GM12878 (cell line): ENCODE measurements around the gene WNT5B. TPM values are rescaled to one million over a fixed set of nuclear protein-coding genes. Genes with fewer than 3 reads are reported as not detected.

ENCODE experiments used
- ATAC-seq: fragments of 200-7000 bp; cut with Tn5 transposase; 3 replicates; pipeline ENCODE4 v1.9.1; 2020; ENCODE audit warnings: mild to moderate bottlenecking, moderate library complexity
- BruUV-seq: library from RNA; stranded (reverse); fragments of 400-500 nt; replicated peaks from 2 replicates; lab custom pipeline; 2021; lab: Mats Ljungman, UMichigan
- CTCF ChIA-PET: fragments of 300-600 bp; sonication (Branson Sonifier 250); formaldehyde crosslinking; extraction: SDS; loops from one replicate; lab custom pipeline; 2021; ENCODE audit warnings: inconsistent platforms; lab: Yijun Ruan, JAX
- POLR2A ChIA-PET: fragments of 350-600 bp; formaldehyde crosslinking; extraction: SDS; loops from one replicate; lab custom pipeline; 2021; ENCODE audit warnings: inconsistent platforms; lab: Charles Lee
- RAD21 ChIA-PET: fragments of 300-600 bp; sonication (Branson Sonifier 250); formaldehyde crosslinking; loops from one replicate; lab custom pipeline; 2023; ENCODE audit warnings: antibody characterized with exemption; ENCODE audit not compliant: unreplicated experiment; lab: Charles Lee
- SMC1A ChIA-PET: fragments of 300-600 bp; sonication (Branson Sonifier 250); formaldehyde crosslinking; loops from one replicate; lab custom pipeline; 2023; ENCODE audit not compliant: unreplicated experiment, uncharacterized antibody; lab: Charles Lee
- DNase-seq: peaks from one replicate; pipeline ENCODE4 v3.0.0-alpha.2; 2011; ENCODE audit warnings: low read depth, low spot score
- FAIRE-seq: peaks from 3 replicates; lab custom pipeline; 2011; peaks lifted over from hg19 to GRCh38; lab: Jason Lieb, UNC
- H2AFZ ChIP-seq: 2 replicates; pipeline ENCODE4 v1.6.0; 2011; ENCODE audit warnings: low read depth, low read length, control low read depth; ENCODE audit not compliant: control insufficient read depth
- H3K27ac ChIP-seq: 2 replicates; pipeline ENCODE4 v1.5.1; 2011; ENCODE audit warnings: control low read depth; ENCODE audit not compliant: control insufficient read depth, insufficient read depth
- H3K27me3 ChIP-seq, 2 experiments: replicated peaks in 1 of 2; 2 replicates each; pipeline versions ENCODE4 v1.6.0 to v1.6.1; 2011; ENCODE audit warnings: low read length in 1 of 2; ENCODE audit not compliant: control insufficient read depth in 2 of 2, insufficient read depth in 2 of 2
- H3K36me3 ChIP-seq, 2 experiments: 2 replicates each; pipeline ENCODE4 v1.5.1; 2011; ENCODE audit warnings: low read length in 1 of 2; ENCODE audit not compliant: control insufficient read depth in 2 of 2, insufficient read depth in 2 of 2
- H3K4me1 ChIP-seq: 2 replicates; pipeline ENCODE4 v1.6.1; 2011; ENCODE audit warnings: mild to moderate bottlenecking, low read length, moderate library complexity, mixed read lengths; ENCODE audit not compliant: control insufficient read depth, insufficient read depth
- H3K4me2 ChIP-seq: 2 replicates; pipeline ENCODE4 v1.6.0; 2011; ENCODE audit warnings: control low read depth; ENCODE audit not compliant: control insufficient read depth, insufficient read depth
- H3K4me3 ChIP-seq: fragments of 200-600 bp; sonication (generic); 2 replicates; pipeline ENCODE4 v1.5.1; 2016
- H3K79me2 ChIP-seq: 2 replicates; pipeline ENCODE4 v1.6.0; 2011; ENCODE audit warnings: low read length; ENCODE audit not compliant: control insufficient read depth, insufficient read depth
- H3K9ac ChIP-seq: 2 replicates; pipeline ENCODE4 v1.8.0; 2011; ENCODE audit warnings: low read length, control low read depth, mixed read lengths; ENCODE audit not compliant: control insufficient read depth, insufficient read depth
- H3K9me3 ChIP-seq: replicated peaks from 3 replicates; pipeline ENCODE4 v1.5.1; 2011; ENCODE audit warnings: mild to moderate bottlenecking, low read length; ENCODE audit not compliant: control insufficient read depth, insufficient read depth
- H4K20me1 ChIP-seq: 2 replicates; pipeline ENCODE4 v1.6.0; 2011; ENCODE audit not compliant: control insufficient read depth, insufficient read depth
- BCL11A ChIP-seq: IDR thresholded peaks from 2 replicates; pipeline ENCODE4 v1.6.1; 2011; ENCODE audit warnings: low read depth, low read length
- CHD2 ChIP-seq: IDR thresholded peaks from 2 replicates; pipeline ENCODE4 v1.6.1; 2011; ENCODE audit warnings: low read depth, low read length, improper control_type of control experiment, borderline replicate concordance
- EED ChIP-seq: sonication (generic); IDR thresholded peaks from 2 replicates; pipeline ENCODE4 v1.6.1; 2016; ENCODE audit warnings: antibody characterized with exemption, low read depth
- FOS ChIP-seq: IDR thresholded peaks from 3 replicates; pipeline ENCODE4 v1.6.1; 2011; ENCODE audit warnings: borderline replicate concordance; ENCODE audit not compliant: insufficient read length; ENCODE audit errors: extremely low read depth
- FOXM1 ChIP-seq: IDR thresholded peaks from 2 replicates; pipeline ENCODE4 v1.6.1; 2012; ENCODE audit warnings: low read depth, mild to moderate bottlenecking, inconsistent platforms, low read length, moderate library complexity
- HDAC6 ChIP-seq: fragments of 200-600 bp; sonication (generic); IDR thresholded peaks from one replicate; pipeline ENCODE4 v1.8.0; 2017; ENCODE audit warnings: antibody characterized with exemption; ENCODE audit not compliant: unreplicated experiment
- IKZF1 ChIP-seq: fragments of 450-650 bp; conservative IDR thresholded peaks from 2 replicates; pipeline ENCODE4 v1.6.1; 2017; ENCODE audit warnings: antibody characterized with exemption, mild to moderate bottlenecking
- PML ChIP-seq: IDR thresholded peaks from 2 replicates; pipeline ENCODE4 v1.6.1; 2012; ENCODE audit warnings: low read length, inconsistent platforms
- POU2F2 ChIP-seq: IDR thresholded peaks from 3 replicates; pipeline ENCODE4 v1.6.1; 2011; ENCODE audit warnings: low read depth, mild to moderate bottlenecking, low read length, borderline replicate concordance
- SUZ12 ChIP-seq: fragments of 200-600 bp; sonication (generic); IDR thresholded peaks from one replicate; pipeline ENCODE4 v1.6.1; 2018; ENCODE audit warnings: antibody characterized with exemption, mild to moderate bottlenecking; ENCODE audit not compliant: unreplicated experiment
- WGBS: methylation state at CpG from one replicate; pipeline ENCODE4 v1.1.6; 2016; ENCODE audit warnings: low lambda C conversion rate; ENCODE audit not compliant: insufficient replicate concordance, insufficient coverage; ENCODE audit errors: missing lambda C conversion rate; 5-methylcytosine and 5-hydroxymethylcytosine counted together
- in situ Hi-C: fragments of 300-500 bp; cut with MboI; formaldehyde crosslinking; loops from 9 replicates; pipeline ENCODE4 v1.14.3; 2018; ENCODE audit warnings: mixed read lengths
- intact Hi-C: fragments of 100-400 bp; cut with micrococcal nuclease; formaldehyde crosslinking; loops from one replicate; pipeline ENCODE4 v1.14.2; 2022; ENCODE audit not compliant: unreplicated experiment
- polyA plus RNA-seq, 11 experiments: library from polyadenylated mRNA; depleted of rRNA in 4 of 11; unstranded in 6 of 11; stranded (reverse) in 5 of 11; fragments of >200 nt; fragmentation: Nextera tagmentation in 4 of 11; fragmentation: Illumina TruSeq in 1 of 11; extraction: Ambion mirVana in 4 of 11; extraction: Trizol in 1 of 11; gene quantifications; 1 replicate in 1 of 11; 2 replicates in 10 of 11; pipeline versions ENCODE4 v1.2.1 to v1.2.3, GENCODE V29; 2011 to 2016; ENCODE audit warnings: inconsistent platforms in 2 of 11, missing spikeins in 2 of 11, low read depth in 1 of 11
- total RNA-seq, 4 experiments: library from RNA; depleted of rRNA in 3 of 4; stranded (reverse); fragments of >200 nt in 3 of 4; fragmentation: Illumina TruSeq in 1 of 4; extraction: Trizol in 1 of 4; gene quantifications; 2 replicates each; pipeline versions ENCODE4 v1.2.1 to v1.2.3, GENCODE V29; 2013 to 2021
- TF ChIP-seq, protein P1 (sequence below): IDR thresholded peaks from 2 replicates; pipeline ENCODE4 v1.6.1; 2011; ENCODE audit warnings: mild to moderate bottlenecking, low read depth, low read length, moderate library complexity; ENCODE audit not compliant: insufficient replicate concordance
- TF ChIP-seq, protein P2 (sequence below): fragments of 450-650 bp; formaldehyde crosslinking; IDR thresholded peaks from 2 replicates; pipeline ENCODE4 v1.5.0; 2022; ENCODE audit warnings: mild to moderate bottlenecking, missing genetic modification characterization

Gene WNT5B
- total and polyA plus RNA-seq, 10 of the 15 experiments (the other 5 are each of a cell fraction or from before 2014, with no cell fraction given) = 0.45 to 18.3 (median 5.4) TPM

DNA sequence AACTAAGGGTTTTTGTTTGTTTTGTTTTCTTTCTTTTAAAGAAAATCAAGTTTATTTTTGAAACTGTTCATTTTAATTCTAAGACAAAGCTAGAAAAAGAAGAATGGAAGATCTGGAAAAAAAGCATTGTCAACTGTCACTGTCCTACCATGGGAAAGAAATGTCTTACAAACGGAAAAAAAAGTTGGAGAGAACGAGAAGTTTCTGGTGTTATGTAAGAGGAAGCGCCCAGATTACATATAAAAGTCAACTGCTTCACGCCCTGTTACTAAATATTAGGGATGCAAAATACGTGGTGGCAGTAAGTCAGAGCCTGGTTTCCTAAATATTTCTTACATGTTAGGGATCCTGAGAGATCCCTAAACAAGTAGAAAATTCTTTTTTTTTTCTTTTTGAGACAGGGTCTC is 20.3 kb upstream of the WNT5B start:
- Histone ChIP-seq H3K79me2 (no peaks in the 10 kb centered on the region; the same call in 1 of the 2 replicates), H3K9ac (no peak overlapping the region), H3K4me1 (peaks cover 40% of the 10 kb centered on the region), H3K36me3 (no peaks in the 10 kb centered on the region), H4K20me1 (no peaks in the 10 kb centered on the region), H2AFZ (no peak overlapping the region), H3K9me3 (no peaks in the 10 kb centered on the region), H3K27me3 (no peaks in the 10 kb centered on the region), H3K4me3 (no peak overlapping the region), H3K4me2 (no peak overlapping the region), H3K27ac (no peak overlapping the region)
- TF ChIP-seq POU2F2 (no peak), SUZ12 (no peak), FOXM1 (no peak), IKZF1 (no peak), HDAC6 (no peak), EED (no peak), CHD2 (no peak), BCL11A (no peak), PML (no peak), FOS (no peak)
- TF ChIP-seq, protein P1, sequence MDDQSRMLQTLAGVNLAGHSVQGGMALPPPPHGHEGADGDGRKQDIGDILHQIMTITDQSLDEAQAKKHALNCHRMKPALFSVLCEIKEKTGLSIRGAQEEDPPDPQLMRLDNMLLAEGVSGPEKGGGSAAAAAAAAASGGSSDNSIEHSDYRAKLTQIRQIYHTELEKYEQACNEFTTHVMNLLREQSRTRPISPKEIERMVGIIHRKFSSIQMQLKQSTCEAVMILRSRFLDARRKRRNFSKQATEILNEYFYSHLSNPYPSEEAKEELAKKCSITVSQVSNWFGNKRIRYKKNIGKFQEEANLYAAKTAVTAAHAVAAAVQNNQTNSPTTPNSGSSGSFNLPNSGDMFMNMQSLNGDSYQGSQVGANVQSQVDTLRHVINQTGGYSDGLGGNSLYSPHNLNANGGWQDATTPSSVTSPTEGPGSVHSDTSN = no peak
- TF ChIP-seq, protein P2, sequence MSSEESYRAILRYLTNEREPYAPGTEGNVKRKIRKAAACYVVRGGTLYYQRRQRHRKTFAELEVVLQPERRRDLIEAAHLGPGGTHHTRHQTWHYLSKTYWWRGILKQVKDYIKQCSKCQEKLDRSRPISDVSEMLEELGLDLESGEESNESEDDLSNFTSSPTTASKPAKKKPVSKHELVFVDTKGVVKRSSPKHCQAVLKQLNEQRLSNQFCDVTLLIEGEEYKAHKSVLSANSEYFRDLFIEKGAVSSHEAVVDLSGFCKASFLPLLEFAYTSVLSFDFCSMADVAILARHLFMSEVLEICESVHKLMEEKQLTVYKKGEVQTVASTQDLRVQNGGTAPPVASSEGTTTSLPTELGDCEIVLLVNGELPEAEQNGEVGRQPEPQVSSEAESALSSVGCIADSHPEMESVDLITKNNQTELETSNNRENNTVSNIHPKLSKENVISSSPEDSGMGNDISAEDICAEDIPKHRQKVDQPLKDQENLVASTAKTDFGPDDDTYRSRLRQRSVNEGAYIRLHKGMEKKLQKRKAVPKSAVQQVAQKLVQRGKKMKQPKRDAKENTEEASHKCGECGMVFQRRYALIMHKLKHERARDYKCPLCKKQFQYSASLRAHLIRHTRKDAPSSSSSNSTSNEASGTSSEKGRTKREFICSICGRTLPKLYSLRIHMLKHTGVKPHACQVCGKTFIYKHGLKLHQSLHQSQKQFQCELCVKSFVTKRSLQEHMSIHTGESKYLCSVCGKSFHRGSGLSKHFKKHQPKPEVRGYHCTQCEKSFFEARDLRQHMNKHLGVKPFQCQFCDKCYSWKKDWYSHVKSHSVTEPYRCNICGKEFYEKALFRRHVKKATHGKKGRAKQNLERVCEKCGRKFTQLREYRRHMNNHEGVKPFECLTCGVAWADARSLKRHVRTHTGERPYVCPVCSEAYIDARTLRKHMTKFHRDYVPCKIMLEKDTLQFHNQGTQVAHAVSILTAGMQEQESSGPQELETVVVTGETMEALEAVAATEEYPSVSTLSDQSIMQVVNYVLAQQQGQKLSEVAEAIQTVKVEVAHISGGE (CRISPR knock-in tag) = no peak
- CTCF ChIA-PET = interaction anchor here (0.8 to 1.5 kb wide), 2 partner anchors 491 to 493 kb away, joined by 3 to 10 read pairs; no protein-coding TSS in a partner anchor
- BruUV-seq = no TSS peak
- intact Hi-C loops (no loop called here), in situ Hi-C loops (no loop called here)
- FAIRE-seq (no peak), ATAC-seq (no peak), DNase-seq (no peak)
- SMC1A ChIA-PET = interaction anchor here (1.2 kb wide), 1 partner anchor 491 kb away, joined by 4 read pairs; no protein-coding TSS in a partner anchor
- 39% methylated on average over 5 of the region's 5 CpGs for WGBS
- POLR2A ChIA-PET = no interaction called here
- RAD21 ChIA-PET = interaction anchor here (1.0 kb wide), 1 partner anchor 16 kb away, joined by 3 read pairs; no protein-coding TSS in a partner anchor
